ENCODE data around the gene DDX41.
"Not testable (repeated sequence)": the region's sequence is repeated elsewhere in the genome, so short reads cannot be mapped to it uniquely, and the experiment has no call there.

Gene DDX41

DNA sequence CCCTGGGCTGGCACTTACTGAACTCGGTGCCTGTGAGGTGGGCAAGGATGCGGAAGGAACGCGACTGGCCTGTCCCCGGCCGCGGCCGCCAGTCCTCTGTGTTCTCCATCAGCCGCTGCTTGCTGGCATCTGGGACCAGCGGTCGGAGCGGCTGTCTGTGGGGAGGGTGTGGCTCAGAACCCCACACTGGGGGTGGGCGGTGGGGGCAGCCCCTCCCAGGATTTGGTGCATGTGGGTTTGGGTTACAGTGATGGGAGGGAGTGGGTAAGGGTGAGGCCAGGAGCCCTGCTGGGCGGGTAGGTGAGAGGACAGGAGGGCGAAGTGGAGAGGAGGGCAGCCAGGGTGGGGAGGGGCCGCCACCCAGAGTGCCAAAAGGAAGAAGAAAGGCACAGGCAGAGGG lies 25.8 kb downstream of the DDX41 start:
- TF ChIP-seq CTCF (conservative IDR thresholded peaks at IDR 0.05), result no peak
- TF ChIP-seq ZFX (IDR thresholded peaks at IDR 0.05), result no peak
- H3K27ac ChIP-seq, result no peak overlapping the region

DNA sequence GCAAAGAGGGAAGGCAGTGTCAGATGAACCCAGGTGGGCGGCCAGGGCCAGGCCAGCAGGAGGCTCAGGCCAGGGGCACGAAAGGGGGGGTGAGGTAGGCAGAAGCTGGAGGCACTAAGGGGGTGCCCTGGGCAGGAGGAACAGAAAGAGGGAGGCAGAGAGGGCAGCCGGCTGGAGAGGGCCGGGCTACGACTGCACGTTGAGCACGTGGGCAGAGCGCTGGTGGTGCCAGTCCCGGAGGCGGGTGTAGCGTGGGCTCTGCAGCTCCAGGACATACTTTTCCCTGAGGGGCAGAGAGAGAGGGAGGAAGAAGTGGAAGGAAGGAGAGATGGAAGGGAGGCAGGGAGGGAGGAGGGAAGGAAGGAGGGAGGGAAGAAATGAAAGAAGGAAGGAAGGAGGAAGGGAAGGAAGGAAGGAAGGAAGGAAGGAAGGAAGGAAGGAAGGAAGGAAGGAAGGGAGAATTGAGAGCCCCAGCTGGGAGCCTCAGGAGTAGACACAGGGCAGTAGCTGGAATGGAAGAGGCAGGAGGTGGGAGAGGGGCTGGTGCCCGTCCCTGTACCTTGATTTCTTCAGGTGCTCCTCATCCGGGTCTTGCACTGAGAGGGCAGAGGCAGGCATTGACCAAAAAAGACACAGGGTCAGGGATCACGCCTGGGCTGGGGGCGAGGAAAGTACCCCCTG lies 26.3 kb downstream of the DDX41 start:
- TF ChIP-seq ZFX (IDR thresholded peaks at IDR 0.05) (no peak), CTCF (conservative IDR thresholded peaks at IDR 0.05) (no peak)
- no peak overlapping the region for H3K27ac ChIP-seq

DNA sequence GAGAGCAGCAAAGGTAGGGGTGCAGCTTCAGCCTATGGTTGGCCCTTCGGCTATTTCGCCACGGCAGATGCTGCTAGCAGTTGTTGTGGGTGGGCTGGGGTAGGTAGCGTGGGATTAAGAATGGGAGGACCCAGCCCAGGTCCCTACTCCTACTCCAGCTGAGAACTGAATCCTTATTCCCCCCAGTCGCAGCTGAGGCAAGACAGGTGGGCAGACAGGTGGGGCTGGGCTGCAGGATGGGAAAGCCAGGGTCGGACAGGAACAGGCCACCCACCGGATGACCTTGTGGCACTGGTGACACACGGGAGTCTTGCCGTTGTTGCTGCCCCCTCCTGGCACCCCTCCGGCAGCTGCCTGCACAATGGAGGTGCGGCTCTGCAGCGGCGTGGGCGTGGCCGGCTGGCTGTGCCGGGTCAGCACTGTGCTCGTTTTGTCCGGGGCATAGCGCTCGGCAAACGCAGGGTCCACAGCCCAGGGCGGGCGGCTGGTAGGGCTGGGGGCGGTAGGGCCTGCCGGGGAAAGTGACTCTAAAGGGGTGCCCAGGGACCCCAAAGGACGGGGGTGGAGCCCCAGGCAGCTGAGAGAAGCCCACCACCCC lies 27.5 kb downstream of the DDX41 start:
- no peak for TF ChIP-seq CTCF (conservative IDR thresholded peaks at IDR 0.05)
- no peak for TF ChIP-seq ZFX (IDR thresholded peaks at IDR 0.05)
- H3K27ac ChIP-seq, result no peak overlapping the region

DNA sequence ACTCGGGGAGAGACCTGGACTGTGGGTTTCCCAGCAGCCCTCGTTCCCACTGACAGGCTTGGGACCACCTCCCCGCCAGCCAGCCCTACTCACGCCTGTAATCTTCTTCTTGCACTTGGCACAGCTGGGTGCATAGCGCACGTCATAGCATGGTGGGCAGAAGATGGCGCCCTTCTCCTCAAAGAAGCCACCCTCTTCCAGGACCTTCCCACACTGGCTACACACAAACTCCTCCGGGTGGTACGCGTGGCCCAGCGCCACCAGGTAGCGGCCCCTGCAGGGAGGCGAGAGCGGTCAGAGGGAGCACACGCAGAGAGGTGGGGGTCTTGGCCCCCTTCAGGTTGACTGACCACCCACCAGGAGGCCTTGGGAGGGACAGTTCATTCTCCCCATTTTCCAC lies 28.8 kb downstream of the DDX41 start:
- H3K27ac ChIP-seq, result no peak overlapping the region
- TF ChIP-seq ZFX (IDR thresholded peaks at IDR 0.05) (no peak), CTCF (conservative IDR thresholded peaks at IDR 0.05) (no peak)

DNA sequence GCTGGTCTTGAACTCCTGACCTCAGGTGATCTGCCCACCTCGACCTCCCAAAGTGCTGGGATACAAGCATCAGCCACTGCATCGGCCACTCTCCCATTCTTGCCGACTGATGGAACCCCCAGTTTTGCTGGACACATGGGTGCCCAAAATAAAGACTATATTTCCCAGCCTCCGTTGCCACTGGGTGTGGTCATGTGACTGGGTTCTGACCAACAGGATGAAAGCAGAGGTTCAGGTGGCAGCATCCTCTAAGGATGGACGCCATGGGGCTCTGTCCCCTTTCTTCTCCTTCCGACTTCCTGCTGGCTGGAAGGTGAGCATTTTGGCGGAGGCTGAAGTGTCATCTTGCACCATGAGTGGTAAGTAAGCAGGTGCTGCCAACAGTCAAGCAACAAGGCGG lies 29.6 kb downstream of the DDX41 start:
- TF ChIP-seq ZFX (IDR thresholded peaks at IDR 0.05) (no peak), CTCF (conservative IDR thresholded peaks at IDR 0.05) (no peak)
- H3K27ac ChIP-seq, result no peak overlapping the region

DNA sequence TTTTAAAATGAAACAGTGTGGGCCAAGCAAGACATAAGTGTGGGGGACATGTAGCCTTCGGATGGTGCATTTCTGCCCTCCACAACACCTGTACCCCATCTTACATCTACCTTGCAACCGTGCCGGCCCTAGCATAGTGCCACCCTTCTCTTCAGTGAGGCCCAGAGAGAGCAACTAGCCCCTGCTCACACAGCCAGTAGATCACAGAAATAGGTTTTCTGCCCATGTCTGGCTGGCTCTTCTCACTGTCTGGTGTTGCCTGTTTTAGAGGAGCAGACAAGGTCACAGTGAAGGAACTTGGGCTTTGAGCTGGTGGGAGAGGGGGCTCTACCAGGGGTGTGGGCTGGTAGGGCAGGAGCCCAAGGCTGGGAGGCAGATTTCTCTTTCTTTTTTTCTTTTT lies 30.5 kb downstream of the DDX41 start:
- H3K27ac ChIP-seq, result no peak overlapping the region
- no peak for TF ChIP-seq CTCF (conservative IDR thresholded peaks at IDR 0.05)
- no peak for TF ChIP-seq ZFX (IDR thresholded peaks at IDR 0.05)

DNA sequence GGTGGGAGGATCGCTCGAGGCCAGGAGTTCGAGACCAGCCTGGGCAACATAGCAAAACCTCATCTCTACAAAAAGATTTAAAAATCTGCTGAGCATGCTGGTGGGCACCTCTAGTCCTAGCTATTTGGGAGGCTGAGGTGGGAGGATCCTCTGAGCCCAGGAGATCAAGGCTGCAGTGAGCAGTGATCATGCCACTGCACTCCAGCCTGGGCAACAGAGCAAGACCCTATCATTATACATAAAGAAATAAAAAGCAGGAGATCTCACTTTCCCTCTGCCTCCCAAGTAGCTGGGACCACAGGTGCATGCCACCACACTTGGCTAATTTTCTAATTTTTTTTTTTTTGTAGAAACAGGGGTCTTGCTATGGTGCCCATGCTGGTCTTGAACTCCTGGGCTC lies 31.0 kb downstream of the DDX41 start:
- not testable (repeated sequence) for H3K27ac ChIP-seq
